Heart left ventricle (tissue), 13 donors: ENCODE results near the gene GLRA1.

Source experiments
- CTCF ChIP-seq, 12 donors: fragments of 200-600 bp; sonication (generic) in 4 of 12; IDR thresholded peaks; one replicate each; pipeline versions ENCODE4 v1.5.0 to v1.8.0; 2018 to 2022; ENCODE audit warnings: antibody characterized with exemption in 12 of 12, mild to moderate bottlenecking in 5 of 12
- POLR2A ChIP-seq, 2 donors: fragments of 450-650 bp; IDR thresholded peaks; one replicate each; pipeline ENCODE4 v1.6.1; 2017; ENCODE audit warnings: antibody characterized with exemption in 2 of 2, mild to moderate bottlenecking in 2 of 2, moderate library complexity in 2 of 2
- donor health status: ischemic (EF 13 %, LVEDD 7.1; RV severe dilation, severe dysfunction).
- donor health status: DM: no; HTN: yes; CAD: no.
- donor health status: DM: no; HTN: no; CAD: no.
- donor health status: ischemic (EF 25% LVEDD 6.9; RV normal size, moderate dysfunction).
- donor health status: ischemic (EF 25% LVEDD 5.7; RV mildly dilated, moderate dysfunction).
- donor health status: ischemic (EF 35%, LVEDD 5.7; RV mildly dilated, moderate dysfunction).
- donor health status: nonischemic (EF 11% LVEDD 7.7; RV severe dilation, severe dysfunction).
- donor health status: DM: yes; HTN: yes; CAD: no.
- donor health status: PGD.
- donor health status: ischemic (EF 29% LVEDD 5.4; RV normal size, mild dysfunction).
- donor health status: nonischemic (EF 23%, LVEDD 6.1; RV moderate dilation, normal function).

GRCh38 chr5:151958111-151958510 is 33.5 kb upstream of the GLRA1 start:
- TF ChIP-seq CTCF (IDR thresholded peaks at IDR 0.05) (no peak), POLR2A (IDR thresholded peaks at IDR 0.05) (no peak)
